GM18870 (cell line): ENCODE results near the gene DDX25.

ENCODE experiments used
- ATAC-seq: cut with Tn5 transposase; IDR thresholded peaks from one replicate; pipeline ENCODE4 v1.9.1; 2021; ENCODE audit warnings: moderate library complexity; ENCODE audit not compliant: unreplicated experiment

DDX25 gene

GRCh38 chr11:125933030-125933813, 28.9 kb downstream of the DDX25 start:
- ATAC-seq, result no peak

DNA sequence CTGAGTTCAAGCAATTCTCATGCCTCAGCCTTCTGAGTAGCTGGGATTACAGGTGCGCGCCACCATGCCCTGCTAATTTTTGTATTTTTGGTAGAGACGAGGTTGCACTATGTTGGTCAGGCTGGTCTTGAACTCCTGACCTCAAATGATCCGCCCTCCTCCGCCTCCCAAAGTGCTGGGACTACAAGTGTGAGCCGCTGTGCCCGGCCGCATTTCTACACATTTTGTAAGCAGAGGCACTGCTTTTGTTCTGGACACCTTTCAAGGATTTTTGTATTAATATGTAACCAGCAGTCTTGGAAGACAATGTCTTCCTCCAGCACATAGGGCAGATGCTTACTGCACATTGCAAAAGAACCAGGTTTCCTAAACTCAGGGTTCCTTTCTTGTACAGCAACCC, 30.2 kb downstream of the DDX25 start:
- ATAC-seq, result no peak

- no peak for ATAC-seq
These were observed 30.7 kb downstream of the DDX25 start for GRCh38 chr11:125935056-125935455.

GRCh38 chr11:125935618-125936199, 31.4 kb downstream of the DDX25 start:
- ATAC-seq, result no peak

GRCh38 chr11:125938418-125938817, 34.1 kb downstream of the DDX25 start:
- no peak for ATAC-seq

DNA sequence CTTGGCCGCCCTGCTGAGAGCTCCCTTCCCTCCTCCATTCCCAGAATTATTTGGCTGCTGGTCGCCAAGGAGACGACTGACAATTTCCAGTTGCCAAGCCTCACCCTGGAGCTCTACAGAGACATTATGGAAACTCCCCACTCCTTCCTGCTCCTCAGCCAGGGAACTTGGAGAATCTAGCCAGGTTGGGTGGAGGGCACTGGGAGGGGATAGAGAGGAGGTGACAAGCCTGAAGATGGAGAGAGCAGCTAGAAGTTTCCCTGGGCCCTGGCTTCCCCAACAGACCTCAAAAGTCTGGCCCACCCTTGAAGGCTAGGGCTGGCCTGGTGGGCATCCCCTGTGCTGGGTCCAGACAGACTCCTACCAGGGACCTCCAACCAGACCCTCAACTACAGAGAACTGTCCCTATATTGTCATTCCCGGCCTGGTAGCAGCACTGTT, 34.8 kb downstream of the DDX25 start:
- ATAC-seq, result no peak

- no peak for ATAC-seq
These were observed 35.8 kb downstream of the DDX25 start for GRCh38 chr11:125940145-125940544.

DNA sequence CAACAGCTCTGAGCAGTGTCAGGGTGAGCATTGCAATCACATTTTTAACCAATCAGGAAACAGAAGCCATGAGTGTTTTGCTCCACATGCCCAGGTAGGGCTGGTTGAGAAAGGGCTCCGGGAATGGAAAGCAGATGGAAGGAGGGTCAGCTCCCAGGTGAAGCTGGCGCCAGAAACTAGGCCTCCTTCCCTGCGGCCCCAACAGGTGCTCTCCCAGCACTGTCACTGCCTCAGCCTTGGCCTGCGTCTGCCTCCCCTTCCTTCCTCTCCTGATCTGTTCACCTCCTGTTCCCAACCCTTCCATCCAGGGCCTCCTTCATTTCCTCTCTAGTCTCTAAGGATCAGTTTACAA, 36.9 kb downstream of the DDX25 start:
- no peak for ATAC-seq

DNA sequence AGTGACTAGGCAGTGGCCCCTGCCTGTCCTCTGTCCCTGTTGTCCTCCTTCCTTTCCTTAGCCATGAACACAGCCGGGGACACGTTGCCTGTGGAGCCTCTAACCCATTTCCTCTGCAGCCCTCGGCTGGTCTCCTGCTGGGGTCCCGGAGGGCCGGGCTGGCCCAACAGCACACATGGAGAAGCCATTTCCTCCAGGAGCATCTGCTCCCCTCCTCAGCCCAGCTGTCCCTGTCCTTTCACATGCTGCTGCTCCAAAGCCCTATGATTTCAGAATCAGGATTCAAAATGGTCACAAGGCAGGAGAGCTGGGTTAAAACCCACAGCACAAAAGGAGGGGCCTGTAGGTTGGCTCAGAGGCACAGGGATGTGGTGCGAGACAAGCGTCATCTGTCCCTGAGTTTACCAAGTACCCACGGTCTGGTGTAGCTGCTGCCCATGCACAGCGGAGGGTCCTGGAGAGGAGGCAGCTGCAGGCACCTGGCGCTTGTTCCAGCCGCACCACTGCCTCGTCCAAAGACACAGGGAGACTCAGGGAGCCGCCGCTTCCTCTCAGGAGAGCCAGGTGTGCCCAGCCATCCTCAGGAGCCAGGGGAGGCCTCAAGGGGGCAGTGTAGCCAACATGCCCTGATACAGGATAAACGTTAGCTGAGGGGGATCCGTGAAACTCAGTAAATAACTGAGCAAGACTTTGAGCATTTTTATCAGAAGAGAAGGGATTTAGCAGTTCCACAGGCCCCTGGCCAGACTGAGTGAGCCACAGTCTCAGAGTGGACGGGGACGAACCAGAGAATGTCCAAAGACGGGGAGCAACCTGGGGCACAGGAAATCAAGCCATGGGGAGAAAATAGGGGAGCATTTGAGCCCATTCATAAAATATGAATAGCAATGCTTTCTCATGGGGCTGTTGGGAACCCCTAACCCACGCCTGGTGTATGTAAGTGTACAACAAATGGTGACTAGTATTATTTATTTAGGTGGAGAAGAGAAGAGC, 37.6 kb downstream of the DDX25 start:
- ATAC-seq, result no peak

DNA sequence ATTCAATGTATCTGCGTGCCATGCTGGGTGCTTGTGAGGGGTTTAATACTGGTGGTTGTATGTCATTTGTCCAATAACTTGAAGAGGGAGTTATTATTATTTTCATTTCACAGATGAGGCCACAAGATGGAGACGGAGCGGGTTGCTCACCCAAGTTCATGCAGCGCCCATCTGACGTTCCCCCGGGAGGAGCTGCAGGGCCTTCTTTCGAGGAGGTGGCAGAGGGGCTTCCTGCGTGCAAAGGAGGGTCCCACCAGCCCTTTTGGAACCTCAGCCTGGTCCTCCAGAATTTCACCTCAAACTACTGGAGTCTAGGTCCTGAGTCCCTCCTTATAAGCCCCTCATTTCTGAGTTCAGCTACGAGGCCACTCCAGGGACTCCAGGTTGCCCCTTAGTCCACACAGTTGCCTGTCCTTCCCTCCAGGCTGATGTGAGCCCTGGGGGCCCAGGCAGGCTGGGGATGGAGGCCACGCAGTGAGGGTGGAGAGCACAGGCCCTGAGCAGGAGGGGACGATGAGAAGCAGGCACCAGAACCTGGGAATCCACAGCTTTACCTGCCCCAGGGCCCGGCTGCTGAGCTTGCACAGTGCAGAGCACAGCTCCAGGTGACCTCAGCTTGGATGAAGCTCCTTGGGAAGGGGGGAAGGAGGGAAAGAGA, 38.6 kb downstream of the DDX25 start:
- ATAC-seq, result no peak

GRCh38 chr11:125943661-125944349, 39.5 kb downstream of the DDX25 start:
- ATAC-seq, result no peak

DNA sequence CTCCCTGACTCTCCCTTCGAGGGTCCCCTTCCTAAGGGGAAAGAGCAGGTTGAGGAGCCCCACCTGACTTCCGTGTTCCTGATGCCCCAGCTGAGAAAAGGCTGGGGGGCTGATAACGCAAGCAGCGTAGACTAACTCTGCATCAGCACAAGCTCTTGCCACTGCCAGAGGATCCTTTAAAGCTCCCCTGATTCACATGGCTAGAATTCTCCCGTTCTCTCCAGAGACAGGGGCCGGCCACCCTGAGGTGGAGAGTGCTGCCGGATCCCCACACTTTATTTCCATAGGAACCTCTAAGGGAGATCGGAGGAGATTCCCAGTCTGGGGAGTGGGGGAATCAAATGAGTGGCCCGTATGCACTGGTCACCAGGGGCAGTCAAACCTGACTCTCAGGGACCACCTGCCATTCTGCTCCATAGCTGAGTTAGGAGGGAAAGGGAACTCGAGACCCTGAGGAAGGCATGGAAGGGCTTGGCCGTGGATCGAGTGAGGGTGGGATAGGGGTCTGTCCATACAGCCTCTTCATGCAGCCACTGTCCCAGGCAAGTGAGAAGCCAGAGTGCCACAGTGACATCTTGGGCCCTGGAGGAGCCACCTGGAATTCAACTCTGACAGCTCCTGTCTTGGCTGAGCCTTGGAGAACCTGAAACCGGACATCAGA, 40.2 kb downstream of the DDX25 start:
- ATAC-seq, result no peak

DNA sequence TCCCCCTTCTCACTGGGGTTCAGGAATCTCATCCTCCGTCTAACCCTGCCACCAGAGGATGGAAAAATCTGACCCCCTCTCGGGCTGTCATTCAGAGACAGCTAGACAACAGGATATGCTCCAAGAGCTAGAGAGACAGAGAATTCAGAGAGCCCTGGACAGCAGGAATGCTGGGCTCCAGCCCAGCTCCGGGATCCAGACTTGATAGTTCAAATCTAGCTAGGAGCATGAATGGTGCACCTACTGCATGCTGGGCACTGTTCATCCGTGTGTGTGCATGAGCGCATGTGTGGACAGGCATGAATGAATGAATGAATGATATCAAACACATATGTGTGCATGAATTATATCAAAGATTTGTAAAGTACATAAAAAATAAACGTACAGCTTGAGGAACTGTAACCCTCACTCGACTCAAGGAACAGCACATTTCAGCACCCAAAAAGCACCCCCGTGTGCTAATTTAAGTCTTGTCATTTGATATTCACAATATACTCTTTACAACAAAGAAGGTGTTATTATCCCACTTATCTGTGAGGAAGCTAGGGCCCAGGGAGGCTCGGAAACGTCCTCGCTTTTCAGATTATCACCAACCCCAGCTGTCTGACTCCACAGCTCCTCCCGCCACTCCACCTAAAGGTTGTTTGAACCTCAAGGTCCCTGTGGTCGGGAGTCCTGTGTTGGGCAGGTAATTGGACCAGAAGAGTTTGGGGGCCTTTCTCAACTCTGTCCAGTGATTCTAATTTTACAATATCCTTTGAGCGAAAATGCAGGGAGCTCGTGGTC, 40.9 kb downstream of the DDX25 start:
- no peak for ATAC-seq

GRCh38 chr11:125945797-125946520, 41.7 kb downstream of the DDX25 start, which contains the start of gene VSIG10L2:
Gene VSIG10L2, plus strand, starts transcription at chr11:125946044. Its CDS starts 12 bp downstream, at chr11:125946056.
- ATAC-seq, result no peak

DNA sequence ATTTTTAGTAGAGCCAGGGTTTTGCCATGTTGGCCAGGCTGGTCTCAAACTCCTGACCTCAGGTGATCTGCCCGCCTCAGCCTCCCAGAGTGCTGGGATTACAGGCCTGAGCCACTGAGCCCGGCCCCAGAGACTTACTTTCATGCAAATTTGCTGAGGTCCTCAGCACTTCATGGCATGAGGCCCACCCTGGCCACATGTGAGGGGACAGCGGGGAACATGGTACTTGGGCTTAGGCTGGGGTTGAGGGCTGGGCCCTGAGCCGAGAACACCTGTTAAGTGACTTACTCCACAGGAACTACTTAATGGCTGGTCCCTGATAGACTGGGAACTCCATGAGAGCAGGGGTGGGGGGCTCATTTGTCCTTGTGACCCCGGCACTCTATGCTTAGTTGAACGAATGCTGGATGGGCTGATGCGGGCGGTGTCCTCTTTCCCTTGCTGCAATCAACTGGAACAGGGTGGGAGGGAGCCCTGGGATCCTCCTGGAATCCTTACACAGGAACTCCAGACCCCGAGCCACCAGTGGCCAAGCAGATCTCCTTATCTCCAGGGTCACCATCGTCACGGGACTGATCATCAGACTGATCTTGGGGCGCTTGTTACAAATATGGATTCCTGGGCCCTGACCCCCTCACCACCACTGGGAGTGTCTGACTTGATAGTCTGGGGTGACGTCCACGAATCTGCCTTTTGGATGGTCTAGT, 42.6 kb downstream of the DDX25 start:
- no peak for ATAC-seq

DNA sequence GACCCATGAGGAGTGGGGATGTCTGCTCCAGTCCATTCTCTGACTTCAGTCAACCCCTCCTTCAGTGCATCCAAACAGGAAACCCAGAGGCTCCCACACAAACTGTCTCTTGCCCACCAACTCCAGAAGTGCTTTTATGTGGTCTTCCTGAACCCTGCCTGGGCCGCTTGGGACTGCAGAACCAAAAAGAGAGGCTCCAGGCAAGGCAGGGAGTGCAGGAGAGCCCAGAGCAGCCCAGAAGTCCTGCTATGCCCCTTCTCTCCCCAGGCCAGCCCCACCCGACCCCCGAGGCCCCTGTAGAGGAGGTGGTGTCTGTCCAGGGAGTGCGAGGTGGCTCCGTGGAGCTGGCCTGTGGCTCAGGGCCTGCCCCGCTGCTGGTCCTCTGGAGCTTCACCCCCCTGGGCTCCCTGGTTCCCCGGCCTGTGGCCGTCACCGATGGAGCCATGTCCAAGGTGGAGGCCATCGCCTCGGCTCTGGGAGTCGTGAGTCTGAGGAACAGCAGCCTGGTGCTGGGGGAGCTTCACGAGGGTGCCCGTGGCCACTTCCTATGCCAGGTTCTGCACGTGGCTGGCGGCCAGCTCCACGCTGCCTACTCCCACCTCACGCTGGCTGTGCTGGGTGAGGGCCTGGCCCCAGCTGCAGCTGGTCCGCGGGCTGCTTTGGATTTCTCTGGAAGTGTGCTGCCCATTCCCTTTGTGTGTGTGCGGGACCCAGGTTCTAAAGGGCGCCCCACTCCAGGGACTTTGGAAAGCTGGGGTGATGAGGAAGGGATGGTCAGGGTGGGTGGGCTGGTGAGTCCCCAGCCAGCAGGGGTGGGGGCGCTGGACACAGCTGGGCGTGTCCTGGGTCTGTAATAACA, 43.3 kb downstream of the DDX25 start:
- no peak for ATAC-seq
